22Rv1 (cell line): ENCODE data around the gene ABCF2.
A peak's percentile ranks its signal among the peaks of the same experiment; 100 is the strongest.

Experiments
- CTCF ChIP-seq: fragments of 450-650 bp; IDR thresholded peaks from 2 replicates; pipeline ENCODE4 v1.5.1; 2017; ENCODE audit warnings: mild to moderate bottlenecking
- ZFX ChIP-seq: fragments of 450-650 bp; IDR thresholded peaks from 2 replicates; pipeline ENCODE4 v1.6.1; 2017; ENCODE audit warnings: antibody characterized with exemption, borderline replicate concordance

- peak; percentile 100 for TF ChIP-seq CTCF
- TF ChIP-seq ZFX: no peak
Observed at GRCh38 chr7:151172273-151173141, 54.5 kb downstream of the ABCF2 start.
